HG03097 (cell line): ENCODE results near the gene PPIF.

ENCODE experiments used
- ATAC-seq: cut with Tn5 transposase; IDR thresholded peaks from one replicate; pipeline ENCODE4 v1.9.1; 2021; ENCODE audit not compliant: unreplicated experiment, low FRiP score

PPIF gene

DNA sequence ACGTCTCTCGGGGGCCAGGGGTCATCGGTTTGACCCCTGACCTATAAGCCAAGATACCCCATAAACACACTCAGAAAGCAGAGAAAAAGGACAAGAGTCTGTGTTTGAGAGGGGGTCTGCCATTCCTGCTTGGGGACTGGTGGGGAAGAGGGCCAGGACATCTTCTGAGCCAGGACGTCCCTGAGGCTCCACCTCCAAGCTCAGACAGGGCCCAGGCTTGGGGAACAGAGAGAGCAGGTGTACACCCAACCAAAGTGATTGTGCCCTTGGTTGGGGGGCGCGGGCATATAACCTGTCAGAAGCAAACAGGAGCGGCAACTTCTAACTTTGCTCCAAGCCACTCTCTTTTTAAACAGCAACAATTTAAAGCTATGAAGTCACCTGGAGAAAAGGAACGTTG is 33.9 kb upstream of the PPIF start:
- no peak for ATAC-seq

DNA sequence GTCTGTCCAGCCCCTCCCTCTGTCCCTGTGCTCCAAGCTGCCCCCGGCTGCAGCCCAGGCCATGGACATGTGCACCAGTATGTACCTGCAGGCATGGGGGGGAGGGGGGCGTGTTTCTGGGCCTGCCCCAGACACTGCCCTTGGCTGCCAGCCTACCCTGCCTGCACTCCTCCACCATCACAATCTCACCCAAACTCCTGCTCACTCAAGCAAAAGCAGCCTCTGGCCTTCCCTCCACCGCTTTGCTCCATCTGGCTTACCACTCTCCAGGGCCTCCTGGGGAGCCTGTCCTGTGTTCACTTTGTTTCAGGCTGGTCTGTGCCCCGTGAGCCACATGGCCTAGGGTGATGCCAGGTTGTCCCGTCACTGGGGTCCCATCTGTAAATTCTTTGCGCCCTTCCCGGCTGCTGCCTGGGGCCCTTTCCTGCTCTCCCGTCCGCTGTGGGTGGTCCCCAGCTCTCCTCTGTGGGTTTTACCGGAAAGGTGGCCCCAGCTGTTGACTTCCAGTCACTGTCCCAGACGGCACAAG is 33.3 kb upstream of the PPIF start:
- ATAC-seq = no peak

DNA sequence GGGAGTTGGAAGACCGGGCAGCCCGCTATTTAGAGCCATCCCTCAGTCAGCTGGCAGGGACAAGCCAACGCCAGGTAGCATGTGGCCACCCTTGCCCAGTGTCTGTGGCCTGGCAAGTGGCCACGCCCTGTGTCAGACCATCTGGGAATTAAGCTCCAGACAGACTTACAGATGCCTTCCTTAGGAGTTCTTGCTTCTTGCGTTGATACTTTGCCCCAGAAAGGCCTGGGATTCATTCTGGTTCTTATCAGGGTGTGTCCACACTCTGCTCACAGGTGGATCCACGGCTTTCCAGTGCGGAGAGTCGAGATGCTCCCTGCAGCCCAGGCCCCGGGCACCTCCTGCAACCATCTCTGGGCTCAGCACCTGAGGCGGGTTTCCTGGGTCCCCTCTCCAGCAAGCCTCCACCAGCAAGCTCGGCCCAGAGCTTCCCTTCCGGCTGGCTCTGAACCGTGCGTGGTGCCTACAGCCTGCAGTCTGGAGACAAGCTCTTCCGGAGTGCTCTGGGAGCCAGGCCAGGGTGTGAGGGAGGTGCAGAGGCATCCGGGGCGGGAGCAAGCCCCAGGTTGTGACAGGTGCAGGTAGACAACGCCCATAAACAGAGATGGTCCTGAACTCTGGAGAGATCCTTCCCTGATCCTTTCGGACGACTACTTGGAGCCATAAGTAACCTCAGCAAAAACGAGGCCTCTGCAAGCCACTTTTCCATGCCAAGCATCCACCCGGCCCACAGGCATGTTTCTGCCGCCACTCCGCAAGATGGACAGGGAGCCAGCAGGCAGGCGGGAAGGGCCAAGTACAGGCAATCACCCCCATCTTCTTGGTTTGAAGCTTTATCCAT is 32.3 kb upstream of the PPIF start:
- ATAC-seq = no peak

DNA sequence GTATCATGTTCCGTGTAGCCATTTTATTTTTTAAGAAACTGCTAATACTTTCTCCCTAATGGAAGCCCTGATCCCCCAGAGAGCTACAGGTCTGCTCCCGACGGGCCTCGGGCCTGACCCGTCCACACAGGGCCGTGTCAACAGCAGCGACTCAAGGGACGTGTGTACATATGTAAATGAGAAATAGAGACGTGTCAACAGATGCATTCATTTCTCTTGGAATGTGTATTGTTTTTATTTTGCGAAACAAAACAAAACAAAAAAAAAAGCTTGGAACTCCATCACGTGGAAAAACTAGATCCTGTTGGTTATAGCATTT is 31.7 kb upstream of the PPIF start:
- ATAC-seq = no peak

DNA sequence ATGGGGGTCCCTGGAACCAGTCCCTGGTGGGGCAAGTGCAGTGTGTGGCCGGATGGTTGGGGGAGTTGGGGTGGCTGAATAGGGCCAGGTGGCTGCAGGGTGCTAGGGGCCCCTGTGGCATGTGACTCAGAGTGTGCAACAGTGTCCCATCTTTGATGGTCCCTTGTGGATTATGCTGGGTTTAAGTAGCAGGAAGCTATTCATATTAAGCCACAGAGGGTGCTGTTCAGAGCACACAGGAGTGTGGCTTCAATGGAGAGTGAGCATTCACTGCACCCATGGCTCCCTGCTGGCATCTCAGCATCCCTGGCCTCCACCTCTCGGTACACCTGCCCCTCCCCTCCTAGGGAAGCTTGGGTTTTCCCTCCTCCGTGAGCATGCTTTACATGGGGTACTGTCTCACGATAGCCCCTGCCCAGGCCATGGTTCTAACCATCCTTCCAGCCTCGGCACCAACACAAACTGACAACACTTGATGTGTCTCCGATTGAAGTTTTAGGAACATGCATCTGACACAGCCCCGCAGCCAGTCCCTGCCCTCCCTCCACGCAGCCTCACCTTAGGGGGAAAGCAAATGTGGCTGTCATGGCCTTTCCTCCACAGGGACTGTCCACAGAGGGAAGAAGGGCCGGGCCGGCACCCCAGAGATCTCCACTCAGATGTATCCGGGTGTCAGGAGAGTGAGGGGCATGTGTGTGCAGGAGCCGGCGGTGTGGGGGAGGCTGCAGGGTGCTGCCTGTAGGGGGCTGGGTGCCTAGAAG is 30.4 kb upstream of the PPIF start:
- ATAC-seq = peak; percentile 53

DNA sequence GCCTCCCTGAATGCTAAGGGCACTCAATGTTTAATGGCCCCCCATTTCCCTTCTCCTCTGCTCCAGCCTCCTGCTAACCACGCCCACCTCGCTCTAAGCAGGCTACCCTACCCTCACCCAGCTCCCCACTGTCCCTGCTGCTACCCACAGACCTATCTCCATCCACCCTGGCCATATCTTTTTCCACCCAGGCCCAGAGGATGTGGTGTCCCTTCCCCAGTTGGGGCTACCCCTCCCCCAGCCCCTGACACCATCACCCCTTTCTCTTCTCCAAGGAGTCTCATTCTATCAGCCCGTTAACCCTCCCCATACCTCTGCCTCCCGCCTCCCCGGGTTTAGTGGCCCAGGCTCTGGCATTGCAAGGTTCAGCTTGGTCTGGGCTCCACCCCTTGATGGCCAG is 28.9 kb upstream of the PPIF start:
- no peak for ATAC-seq

DNA sequence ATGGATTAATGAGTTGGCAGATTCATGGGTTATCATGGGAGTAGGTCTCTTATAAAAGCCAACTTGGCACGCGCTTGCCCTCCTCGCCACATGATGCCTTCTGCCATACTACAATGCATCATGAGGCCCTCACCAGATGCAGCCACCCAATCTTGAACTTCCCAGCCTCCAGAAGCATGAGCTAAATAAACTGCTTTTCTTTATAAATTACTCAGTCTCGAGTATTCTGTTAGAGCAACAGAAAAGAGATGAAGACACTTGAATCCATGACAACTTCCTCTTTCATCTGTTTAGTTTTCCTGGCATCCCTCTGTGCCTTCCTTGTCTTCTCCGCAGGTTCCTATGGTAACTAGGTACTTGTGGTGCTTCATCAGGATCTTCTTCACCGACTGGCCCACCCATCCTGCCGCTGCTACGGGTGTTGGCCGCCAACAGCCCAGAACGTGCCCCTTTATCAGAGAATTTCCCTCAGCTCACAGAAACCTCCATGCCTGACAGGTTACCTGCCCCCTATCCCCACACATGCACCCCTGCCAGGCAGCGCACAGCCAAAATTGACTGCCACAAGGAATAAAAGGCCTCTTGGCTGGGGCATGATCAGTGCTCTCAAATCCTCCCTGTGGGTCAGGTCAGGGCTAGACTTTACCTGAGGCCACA is 28.0 kb upstream of the PPIF start:
- no peak for ATAC-seq

DNA sequence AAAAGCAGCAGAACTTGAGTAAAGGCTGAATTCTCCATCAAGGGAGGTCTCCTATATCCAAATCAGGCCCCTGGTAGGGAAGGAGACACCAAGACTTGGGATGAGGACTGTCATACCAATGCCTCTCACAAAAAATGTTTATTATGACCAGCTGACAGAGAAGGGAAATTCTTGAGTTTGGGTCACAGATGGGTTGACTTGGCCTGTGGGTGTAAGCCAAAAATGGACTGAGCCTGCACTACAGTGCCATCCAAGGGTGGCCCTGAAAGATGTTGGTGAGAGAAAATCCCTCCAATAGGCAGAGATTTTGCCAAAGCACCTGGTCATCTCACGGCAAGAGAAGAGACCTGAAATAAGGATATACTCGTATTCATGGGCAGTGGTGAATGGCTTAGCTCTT is 27.0 kb upstream of the PPIF start:
- no peak for ATAC-seq

DNA sequence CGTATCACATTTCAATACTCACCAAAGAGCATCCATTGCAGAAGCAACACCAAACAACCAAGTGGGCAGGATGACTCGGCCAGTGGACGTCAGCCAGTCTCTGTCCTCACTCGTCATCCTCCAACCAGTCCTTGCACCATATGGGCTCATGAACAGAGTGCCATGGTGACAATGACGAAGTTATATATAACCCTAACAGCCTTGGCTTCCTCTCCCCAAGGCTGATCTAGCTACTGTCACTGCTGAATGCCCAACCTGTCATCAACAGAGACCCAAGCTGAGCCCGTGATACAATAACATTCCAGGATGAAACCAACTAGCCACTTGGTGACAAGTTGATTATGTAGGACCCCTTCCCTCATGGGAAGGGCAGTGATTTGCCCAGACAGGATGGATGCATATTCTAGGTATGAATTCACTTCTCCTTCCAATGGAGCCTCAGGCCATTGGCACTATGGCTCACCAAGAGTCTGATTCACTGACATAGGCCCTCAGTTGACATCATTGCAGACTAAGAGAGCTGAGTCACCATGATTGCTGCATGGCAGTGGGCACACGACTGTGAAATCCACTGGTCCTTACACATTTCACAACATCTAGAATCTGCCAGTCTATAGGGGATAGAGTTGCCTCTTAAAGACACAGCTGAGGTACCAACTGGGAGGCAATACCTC is 26.3 kb upstream of the PPIF start:
- ATAC-seq = no peak

DNA sequence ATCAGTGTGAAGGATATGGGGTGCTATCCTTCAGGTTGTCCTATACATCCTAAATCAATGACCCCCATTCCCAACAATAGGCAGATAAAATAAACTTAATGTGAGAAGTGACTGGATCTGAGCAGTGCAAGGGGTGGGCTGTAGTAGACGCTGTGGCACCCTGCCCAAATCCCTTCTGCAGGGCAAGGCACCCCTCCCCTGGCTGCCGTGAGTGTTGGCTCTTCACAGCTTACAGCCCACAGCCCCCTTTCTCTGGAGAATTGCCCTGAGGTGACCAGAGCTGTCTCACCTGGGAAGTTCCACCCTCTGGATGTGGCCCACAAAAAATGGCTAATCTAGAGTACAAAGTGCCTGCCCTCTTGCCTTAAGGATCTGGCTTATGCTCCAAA is 25.8 kb upstream of the PPIF start:
- no peak for ATAC-seq

DNA sequence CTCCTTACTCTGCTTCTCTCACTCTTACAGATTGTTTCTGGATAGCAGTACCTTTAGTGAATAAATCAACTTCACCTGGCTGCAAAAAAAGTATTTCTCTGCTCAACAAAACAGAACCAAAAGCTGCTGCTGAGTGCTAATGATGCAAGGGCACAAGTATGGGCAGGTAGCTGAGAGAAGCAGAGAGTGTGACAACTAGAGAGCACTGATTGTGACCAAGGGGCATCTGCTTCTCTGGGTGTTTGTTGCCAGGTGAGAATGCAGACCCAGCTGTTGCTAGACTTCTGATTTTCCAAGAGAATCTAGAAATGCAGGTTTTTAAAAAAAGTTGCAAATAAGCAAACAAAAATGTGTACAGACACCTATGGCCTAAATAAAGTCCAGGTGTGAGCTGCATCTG is 25.3 kb upstream of the PPIF start:
- ATAC-seq = no peak

DNA sequence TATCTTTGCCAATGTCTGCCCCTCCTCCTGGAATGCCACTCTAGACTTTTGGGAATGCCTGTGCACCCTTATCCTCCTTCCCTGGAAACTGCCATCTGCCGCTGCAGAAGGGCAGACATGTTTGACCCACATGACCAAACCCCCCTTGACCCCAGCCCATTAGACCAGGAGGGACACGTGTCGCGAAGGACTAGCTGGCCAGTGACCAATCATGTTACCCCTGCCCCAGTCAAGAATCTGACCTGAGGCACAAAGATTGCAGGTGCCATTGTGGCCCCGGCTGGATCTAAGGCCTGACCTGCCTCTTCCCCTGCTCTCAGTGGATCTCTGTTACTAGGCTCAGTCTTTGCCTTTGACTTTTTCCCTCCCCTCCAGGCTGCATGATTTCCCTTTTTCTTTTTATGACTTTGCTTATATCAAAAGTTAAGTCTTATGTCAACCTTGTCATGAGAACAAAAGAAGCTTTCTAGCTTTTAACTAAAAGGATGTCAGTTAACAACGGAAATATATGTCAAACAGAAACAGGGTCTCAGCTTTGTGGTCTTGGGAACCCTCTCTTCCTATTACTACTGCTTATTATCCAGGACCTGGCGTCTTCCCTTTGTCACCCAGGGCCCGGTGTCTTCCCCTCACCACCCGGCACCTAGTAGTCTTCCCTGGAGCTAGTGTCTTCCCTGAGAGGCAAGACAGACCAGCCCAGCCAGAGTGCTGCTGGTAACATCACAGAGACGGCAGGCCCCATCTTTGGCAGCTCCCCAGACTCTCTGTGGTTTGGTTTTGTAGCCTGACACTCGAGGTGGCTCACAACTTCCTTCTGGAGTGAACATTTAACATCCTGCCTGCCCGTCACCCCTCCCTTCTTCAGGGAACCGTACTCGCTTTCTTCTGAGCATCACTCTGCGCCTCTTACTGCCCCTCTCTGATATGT is 24.4 kb upstream of the PPIF start:
- peak; percentile 48 for ATAC-seq

DNA sequence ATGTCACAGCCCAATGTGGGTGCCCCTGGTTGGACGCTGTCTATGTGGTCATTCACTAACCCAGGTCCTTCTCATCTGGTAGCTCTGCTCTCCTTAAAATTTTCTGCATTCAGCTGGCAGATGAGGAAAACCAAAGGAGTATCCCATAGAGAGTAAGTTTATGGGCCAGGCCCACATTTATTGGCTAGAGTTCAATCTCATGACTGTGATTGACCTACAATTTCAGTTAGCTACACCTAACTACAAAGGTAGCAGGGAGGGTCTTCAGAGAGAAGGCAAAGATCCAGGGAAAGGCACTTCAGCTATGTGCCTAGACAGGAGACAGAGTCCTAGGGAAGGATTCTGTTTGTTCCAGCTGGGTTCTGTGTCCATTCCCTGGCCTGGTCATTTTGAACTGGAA is 23.7 kb upstream of the PPIF start:
- no peak for ATAC-seq

DNA sequence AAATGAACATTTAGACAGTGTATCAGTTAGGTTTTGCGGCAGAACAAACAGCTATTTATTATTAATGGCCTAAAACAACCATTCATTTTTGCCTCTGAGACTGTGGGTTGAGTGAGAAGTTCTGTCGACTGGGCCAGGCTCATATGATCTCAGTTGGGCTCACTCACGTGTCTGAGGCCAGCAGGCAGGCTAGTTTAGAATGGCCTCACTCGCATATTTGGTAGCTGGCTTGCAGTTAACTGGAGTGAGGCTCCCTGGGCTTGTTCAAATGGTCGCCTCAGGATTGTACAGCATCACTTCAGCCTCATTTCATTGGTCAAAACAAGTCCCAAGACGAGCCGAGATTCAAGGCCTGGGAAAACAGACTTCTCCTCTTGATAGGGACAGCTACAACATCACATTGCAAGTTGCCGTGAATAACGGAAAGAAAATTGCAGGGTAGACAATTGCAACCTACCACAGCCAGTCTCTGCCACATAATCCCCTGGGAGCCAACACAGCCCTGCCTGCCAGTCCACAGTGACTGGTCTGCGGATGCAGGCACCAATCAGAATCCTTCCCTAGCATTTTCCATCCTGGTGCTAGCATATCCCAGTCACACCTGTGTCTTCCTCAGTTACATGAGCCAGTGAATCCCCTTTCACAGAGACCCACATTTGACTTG is 23.1 kb upstream of the PPIF start:
- no peak for ATAC-seq

DNA sequence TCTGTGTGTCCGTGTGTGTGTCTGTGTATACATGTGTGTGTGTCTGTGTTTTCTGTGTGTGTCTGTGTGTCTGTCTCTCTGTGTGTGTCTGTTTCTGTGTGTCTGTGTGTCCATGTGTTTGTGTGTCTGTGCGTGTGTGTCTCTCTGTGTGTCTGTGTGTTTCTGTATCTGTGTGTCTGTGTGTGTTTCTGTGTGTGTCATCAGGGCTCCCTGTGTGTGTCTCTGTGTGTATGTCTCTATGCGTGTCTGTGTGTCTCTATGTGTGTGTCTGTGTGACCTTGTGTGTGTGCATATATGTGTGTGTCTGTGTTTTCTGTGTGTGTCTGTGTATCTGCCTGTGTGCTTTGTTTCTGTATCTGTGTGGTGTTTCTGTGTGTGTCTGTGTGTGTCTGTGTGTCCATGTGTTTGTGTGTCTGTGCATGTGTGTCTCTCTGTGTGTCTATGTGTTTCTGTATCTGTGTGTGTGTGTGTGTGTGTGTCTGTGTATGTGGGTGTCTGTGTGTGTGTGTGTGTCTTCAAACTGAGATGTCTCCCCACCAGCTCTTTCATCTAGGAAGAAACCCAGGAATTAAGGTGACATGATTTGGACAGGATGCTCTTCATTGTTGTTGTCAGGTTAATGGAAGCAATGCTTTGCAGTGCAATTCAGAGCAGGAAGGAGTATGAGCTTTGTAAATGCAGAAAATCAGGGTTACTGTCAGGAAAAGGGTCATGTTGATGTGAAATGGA is 20.7 kb upstream of the PPIF start:
- ATAC-seq = no peak

DNA sequence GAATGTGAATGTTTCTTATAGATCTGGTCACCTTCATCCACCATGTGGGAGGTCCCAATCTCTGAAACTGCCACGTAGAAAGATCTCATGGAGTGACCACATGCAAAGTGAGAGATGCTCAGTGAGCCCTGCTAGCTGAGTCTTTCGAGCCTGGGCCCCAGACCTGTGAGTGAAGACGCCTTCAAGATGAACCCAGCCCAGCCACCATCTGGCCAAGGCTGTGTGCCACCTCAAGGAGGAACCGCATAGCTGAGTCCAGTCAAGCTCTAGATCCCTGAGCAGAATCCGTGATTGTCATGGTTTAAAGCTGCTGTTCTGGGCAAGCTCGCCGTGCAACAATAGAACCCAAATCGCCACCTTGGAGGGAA is 20.2 kb upstream of the PPIF start:
- no peak for ATAC-seq

DNA sequence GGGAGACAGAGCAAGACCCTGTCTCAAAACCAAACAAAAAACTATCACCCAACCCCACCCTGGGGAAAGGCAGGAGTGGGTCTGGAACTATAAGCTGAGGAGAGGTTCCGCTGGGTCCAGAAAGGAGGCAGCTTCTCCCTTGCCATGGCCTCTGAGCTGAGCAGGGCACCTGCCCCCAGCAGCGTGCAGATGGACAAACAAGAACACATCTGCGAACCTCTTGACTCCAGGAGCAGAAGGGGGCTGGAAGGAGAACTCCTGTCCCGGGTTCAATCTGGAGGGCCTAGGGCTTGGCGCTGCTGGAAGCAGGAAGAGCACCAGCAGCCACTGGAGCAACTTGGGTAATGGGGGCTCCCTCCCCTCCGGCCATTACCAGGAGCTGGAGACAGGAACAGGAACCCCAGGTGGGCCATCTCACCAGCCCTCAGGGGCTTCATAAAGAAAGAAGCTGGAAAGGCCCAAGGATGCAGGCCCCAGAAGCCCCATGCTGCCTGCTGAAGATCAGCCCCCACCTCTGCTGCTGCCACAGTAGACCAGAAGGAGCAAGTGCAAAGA is 19.0 kb upstream of the PPIF start:
- ATAC-seq = no peak

DNA sequence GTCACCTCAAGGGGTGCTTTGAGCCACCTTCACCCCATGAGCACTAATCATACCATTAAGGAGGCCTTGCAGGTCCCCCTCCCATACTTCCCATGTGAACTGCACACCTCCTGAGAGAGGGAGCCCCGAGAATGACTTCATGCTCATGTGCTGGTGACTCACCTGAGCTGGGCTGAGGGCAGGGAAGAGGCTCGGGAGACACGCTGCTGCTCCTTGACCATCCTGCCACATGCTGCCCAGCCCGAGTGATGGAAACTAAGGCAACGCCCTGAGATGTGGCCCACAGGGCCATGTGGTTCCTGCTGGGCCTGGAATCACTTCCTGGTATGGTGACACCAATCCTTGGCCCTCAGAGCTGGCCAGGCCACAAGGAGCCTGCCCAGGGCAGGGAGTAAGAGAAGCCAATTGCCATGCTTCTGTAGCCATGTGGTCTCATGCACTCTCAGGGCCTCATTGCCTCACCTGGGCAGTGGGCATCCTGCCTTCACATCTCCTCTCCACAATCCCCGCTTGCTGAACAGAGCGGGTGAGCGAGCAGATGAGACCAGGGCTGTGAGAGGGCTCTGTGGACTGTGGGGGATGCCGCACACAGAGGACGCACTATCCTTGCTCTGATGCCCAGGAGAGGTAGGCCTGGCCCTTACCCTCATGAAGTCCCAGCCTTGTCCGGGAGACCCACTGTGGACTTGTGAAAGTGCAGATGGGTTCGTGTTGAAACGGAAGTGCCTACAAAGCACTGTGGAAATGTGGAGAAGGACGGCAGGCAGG is 18.3 kb upstream of the PPIF start:
- ATAC-seq = no peak
